ENCODE results near the gene CALML5.

The CALML5 gene

DNA sequence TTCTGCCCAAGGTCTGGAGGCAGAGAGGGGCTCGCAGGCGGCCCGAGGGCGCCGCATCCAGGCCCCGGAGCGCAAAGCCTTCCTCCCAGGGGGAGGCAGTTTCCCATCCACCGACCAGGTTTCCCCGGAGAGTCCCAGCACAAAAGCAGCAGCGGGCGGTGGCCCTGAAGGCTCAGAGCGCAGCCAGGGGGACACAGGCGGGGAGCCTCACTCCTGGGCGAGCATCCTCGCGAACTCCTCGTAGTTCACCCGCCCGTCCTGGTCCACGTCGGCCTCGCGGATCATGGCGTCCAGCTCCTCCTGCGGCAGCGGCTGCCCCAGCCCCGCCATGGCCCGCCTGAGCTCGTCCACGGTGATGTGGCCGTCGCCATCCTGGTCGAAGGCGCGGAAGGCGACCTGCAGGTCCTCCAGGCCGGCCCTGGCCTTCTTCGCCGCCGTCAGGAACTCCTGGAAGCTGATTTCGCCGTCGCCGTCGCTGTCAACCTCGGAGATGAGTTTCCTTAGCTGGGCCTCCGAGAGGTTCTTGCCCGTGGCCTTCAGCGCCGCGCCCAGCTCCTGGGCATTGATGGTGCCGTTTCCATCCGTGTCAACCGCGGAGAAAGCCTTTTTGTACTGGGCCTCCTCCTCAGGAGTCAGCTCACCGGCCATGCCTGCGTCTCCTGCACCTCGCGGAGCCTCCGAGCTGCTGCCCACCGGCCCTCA, 428 bp downstream of the CALML5 start:
- DNase-seq = no peak

DNA sequence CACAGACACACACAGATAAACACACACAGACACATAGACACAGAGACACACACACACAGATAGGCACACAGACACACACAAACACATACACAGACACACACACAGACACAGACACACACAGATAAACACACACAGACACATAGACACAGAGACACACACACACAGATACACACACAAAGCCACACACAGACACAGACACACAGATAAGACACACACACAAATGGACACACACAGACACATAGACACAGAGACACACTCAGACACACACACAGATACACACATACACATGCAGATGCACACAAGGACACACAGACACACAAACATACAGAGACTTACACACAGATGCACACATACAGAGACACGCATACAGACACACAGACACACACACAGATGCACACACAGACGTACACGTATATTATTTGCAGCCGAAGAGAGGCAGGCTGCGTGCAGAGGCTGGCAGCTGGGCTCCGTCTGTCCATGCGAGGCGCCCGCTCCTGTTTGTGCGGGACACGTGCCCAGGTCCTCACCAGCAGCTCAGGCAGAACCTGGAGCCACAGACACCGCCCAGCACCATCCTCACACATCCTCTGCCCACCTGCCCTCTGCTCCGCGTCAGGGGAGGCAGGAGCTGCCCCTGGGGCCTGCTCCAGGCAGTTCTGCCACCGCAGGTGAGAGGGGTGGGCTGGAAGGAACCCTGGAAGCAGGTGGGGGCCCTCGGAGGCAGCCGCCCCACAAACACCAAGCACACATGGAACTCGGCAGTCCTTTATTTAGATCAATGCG, 1.2 kb downstream of the CALML5 start:
- no peak for DNase-seq

DNA sequence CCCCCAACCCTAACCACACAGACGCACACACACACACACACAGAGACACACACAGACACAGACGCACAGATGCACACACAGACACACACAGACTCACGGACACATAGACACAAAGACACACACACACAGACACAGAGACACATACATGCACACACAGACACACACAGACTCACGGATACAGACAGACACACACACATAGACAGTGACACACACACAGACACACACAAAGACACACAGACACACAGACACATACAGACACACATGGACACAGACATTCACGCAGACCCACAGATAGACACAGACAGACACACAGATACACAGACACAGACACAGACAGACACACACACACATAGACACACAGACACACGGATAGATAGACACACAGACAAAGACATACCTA, 2.1 kb downstream of the CALML5 start:
- no peak for DNase-seq

DNA sequence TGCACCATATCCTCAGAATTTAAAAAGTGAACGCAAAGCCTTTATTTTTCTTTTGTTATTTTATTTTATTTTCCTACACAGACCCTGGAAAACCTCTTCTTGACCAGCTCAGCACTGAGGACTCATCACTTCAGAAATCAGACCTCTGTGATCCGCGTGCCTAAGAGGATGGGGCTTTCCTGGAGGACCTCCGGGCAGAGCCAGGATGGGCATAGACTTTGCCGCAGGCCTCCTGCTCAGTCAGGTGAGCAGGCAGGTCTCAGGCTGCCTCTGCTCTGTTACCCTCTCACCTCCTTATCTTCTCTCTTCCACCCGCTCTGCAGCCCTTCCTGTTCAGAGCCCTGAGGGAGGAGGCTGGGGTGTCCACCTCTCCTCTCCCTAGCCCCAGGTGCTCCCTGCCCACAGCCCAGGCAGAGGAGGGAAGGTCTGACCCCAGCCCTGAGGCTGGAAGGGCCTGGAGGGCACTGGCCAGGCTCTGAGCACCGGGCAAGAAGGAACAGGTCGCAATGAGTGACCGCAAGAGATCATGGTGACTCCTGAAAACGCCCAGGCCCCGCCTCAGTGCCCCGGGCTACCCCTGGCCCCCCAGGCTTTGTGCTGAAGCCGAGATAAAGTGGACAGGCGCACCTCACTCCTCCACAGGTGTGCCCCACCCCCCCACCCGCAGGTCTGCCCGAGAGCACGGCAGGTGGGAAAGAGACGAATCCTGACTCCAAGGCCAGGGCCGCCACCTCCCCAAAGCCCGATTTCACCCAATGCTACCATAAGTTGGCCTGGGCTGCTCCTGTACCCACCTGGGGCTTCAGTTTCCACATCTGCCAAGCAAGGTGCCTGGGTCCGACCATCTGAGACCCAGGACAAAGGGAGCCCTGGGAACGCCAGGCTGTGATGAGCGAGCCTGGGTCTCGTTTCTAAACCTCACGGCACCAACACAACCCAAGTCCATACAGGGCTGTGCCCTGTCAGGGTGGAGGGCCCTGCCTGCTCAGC, 2.8 kb downstream of the CALML5 start:
- DNase-seq = no peak

DNA sequence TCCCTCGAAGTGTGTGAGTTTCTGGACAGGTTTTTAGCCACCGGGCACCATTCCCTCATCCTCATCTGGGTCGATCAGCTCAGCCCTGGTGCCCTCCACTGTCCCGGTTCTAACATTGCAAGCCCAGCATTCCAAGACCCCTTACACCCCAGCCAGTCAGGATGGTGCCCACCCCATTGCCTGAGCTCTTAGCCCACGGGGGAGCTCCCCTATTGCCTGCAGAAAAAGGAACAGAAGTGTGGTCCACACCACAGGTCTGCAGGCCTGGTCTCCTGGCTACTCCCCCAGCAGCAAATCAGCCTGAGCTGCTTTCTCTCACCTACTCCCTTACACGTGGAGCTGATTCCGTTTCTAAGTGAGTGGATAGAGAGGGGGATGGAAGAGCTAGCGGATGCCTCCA, 4.8 kb downstream of the CALML5 start:
- no peak for DNase-seq

DNA sequence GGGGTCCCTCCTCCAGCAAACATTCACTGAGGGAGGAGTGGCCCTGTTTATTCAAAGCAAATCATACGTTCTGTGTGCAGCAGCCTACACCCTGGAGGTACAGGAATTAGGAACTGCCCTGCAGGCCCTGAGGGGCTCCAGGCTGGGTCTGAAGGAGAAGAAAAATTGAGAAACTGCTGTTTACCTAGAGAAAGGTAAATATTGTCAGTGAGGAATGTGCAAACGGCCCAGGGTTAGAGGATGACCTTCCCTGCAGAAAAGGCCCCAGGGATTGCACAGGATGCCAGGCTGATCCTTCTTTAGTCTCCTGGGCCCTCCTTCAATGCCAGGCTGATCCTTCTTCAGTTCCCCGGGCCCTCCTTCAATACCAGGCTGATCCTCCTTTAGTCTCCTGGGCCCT, 5.7 kb downstream of the CALML5 start:
- no peak for DNase-seq

DNA sequence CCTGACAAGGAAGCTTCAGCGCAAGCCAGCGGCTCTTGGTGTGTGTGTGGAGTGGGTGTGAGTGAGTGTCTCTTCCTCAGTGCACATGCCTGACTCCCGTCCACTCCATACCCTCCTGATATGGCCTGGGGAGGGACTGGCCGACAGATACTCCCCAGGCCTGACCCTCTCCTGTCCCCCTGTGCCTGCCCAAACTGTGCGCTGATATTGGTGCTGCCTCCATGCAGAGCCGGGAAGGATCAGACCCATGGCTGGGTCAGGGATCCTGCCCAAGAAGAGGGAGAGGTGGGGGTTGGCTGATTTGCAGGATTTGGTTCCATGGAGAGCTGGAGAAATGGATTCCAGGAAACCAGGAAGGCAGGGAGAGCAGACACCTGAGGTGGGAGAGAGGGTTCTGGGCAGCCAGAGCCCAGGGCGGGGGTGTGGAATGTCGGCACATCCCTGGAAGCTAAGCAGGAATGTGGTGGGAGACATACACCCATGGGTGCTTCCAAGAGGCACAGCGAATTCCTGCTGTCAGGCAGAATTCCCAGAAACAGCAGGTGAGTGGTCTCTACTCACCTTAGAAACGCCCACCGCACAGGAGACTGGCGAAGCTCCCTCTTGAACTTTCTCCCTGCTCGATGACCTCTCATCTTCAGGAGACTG, 6.3 kb downstream of the CALML5 start:
- DNase-seq = no peak

DNA sequence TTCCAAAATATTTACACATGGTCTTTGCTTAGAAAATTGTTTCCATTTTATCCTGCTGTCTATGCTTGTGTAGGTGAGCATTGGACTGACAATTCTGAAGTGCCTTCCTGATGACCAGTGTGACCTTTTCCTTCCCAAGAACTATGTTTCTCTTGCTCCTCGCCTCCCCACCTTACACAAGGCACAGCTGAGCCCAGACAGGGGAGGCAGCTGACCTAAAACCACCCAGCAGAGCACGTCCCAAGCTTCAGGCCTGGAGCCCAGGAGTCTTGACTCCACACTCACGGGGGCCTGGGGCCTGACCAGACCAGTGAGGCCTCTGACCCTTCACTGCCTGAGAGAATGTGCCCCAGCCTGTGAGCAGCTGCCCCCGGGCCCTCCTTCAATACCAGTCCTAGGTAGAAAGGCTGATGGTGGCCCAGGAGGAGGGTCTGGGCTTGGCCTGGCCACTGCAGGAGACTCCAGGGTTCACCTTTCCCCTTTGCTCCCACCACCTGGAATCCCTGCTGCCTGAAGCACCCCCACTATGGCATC, 7.0 kb downstream of the CALML5 start:
- DNase-seq = no peak

DNA sequence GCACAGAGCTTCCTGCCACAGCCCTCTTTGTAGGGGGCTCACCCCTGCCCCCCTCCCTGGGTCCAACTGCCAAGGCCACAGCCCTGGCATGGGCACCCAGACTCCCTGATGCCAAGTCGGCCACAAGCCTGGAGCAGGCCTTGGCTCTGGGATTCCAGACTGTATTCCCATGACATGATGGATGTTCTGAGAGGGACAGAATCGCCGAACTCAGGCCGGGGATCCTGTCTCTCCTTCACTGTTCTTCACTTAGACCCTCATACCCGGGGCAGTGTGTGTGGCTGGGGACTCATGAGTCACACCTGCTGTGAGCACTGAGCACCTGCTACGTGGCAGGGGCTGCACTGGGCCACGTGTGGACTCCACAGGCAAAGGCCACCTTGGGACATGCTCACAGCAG, 7.9 kb downstream of the CALML5 start:
- no peak for DNase-seq

DNA sequence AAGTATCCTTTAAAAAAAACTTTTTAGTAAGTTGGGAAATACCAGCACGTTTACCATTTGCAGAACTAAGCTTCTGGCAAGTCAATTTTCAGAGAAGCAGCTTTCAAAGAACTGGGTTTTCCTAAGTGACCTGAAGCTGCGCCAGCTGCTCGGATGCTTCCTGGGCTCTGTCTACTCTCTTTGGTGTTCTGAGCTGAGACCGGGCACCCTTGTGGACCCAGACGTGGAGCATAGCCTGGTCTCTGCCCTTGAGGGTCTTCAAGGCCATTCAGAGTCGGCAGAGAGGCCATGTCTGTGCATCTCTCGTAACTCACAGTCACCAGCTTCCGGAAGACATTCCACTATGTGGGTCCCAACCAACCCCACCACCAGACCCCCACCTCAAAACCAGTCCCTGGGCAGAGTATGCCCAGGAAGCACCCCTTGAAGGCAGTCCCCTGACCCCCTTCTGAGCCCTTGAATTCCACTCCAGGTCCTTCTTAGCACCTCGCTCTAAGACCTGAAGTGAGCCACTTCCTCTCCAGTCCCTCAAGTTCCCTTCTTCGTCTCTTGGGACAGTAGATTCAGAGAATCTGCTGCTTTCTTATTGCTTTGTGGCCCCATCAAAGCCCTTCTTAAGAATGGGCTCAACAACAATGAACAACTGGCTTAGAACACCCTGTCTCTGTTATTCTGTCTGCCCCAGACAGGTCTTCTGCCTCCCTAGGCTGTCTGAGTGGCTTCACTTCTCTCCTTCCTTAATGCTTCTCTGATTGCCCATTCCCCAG, 8.5 kb downstream of the CALML5 start:
- no peak for DNase-seq

DNA sequence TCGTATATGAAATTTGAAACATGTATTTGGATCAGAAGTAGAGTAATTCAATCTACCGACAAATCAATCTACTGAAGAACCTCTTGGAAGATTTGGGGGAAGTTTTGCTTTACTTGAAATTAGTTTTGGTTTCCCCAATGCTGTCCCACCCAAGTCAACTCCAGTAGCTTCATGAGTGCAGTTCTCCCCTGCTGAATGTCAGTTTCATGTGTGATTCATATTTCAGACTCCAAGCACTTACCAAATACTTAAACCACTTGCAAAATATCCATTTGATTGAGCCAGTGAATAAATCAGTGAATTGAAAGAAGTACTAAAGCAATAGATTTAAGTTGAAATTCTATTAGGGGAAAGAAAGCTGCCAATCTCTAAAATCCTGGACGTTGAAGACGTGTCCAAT, 9.3 kb downstream of the CALML5 start:
- no peak for DNase-seq

DNA sequence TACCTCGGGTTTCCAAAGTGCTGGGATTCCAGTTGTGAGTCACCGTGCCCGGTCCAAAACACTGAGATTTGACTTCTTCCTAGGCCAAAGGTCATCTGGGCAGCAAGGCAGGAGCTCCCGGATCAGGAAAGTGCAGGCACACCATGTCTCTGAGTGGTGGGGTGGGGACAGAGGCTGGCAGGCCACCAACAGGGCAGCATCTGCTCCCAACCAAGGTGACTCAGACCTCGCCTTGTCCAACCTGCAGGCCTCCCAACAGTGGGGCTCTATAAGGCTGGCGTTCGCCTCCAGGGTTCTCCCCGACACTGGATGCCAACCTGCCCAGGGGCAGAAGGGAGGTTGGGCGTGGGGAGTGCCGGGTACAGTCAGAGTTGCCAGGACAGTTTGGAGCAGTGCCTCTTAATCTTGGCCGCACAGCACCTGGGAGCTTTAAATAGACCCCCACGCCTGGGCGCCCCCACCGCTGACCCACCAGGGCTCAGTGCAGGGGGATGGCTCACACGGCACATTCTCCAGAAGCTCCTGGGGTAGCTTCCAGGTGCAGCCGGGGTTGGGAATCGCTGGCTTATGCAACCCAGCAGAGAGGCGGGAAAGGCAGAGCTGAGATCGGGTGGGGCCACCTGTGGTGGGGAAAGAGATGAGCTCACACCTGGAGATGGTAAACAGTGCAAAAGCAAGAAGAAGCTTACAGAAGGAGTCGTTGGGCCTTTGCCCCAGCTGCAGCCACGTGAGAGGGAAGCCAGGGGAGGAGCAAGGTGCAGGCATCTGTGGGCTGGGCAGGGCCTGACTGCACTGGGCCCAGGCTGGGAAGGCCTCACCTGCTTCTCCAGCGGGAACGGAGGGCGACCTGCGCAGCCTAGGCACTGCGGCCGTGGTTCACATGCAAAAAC, 10.9 kb downstream of the CALML5 start:
- no peak for DNase-seq

DNA sequence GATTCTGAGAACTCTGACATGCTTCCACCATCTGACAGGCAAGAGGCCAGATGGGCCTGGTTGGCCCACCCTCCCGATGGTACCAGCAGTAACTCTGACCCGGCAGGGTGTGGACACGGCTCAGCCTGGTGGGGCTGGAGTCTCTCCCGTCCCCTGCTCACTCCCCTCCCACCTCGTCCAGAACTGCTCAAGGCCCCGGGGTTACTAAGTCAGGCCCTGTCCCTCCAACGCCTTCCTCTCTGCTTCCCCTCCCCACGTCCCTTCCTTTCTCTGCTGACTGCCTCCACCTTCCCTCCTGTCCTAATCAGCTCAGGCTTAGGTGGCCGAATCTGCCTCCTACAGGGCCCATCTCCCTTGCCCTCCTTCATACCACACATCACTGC, 12.5 kb downstream of the CALML5 start:
- no peak for DNase-seq

DNA sequence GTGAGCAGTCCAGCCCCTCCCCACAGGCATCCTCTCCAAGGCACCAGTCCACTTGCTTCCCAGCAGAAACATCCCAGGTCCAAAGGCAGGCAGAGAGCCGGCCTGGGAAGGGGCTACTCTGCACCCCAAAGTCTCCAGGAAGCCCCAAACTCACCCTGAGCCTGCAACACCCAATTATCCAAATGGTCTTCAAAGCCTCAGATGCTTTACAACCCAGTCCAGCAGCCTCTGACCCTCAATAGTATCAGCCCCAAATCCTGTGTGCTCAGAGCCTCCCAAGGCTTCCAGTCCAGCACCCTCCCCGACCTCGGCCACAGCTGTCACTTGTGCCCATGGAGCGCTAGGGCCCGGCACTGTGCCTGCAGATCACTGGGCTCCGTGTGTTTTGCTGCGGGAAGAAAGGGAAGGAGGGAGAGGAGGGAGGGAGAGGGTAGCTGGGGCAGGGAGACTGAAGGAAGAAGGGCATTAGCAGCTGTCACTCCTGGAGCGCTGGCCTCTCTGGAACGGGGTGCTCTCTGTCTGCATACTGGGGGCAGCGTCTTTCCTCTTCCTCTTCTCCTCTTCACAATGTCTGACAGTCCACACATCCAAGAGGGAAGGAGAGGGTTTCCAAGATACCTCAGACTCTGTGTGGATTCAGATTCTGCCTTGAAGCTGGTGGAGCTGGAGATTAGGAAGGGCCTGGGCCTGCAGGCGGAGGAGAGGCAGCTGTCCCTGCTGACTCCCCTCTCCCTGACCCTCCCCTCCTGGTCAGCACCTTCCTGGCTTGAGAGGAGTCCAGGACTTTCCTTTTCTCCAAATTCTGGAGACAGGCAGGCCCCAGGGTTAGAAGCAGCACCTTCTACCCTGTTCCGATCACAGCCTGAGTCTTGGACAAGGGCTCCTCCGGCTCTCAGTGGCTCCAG, 13.2 kb downstream of the CALML5 start:
- DNase-seq = no peak

DNA sequence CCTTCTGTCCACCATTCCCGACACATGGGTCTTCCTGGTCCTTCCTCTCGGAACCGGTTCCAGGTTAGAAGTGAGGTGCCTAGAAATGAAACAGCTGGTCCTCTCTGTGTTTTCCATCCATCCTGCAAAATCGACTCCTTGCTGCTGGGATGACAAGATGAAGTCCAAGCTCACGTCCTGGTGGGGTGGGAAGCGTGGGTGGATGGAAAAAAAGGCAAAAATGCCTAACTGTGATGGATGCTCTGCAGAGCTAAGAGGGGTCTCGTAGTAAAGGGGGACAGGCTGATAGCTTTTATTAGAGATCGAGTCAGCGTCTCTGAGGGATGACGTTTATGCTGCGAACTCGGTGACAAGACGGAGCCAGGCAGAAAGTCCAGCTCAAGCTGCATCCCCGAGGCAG, 14.1 kb downstream of the CALML5 start:
- DNase-seq = no peak

DNA sequence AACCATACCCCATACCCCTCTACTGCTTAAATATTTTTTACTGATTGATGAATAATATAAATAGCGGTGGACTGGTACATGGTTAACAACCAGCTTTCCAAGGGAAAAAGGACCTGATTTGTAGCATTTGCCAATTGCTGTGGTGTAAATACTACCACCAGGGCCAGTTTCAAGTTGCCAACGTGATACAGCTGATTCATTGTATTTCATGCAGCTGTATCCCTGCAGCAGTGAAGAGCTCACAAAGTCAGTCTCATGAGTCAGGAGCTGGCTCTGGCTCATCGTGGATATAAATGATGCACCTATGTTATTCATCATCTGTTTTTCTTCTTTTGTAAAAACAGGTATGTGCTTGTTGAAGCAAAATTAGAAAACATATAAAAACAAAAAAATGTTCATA, 15.2 kb downstream of the CALML5 start:
- no peak for DNase-seq

DNA sequence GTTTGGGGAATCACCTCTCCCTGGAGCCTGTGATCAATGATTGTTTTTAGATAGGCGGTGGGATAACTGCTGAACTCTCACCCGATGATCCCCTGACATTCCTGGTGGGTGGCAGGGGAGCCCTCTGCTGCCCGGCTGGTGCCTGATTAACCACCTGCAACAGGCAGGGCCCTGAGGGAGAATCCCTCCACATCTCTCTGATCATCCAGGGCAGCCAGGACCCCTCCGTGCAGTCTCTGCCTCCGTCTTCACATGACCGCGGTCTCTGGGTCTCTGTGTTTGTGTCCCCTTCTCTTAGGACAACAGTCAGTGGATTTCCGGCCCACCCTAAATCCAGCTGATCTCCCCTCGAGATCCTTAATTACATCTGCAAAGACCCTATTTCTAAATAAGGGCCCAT, 17.4 kb downstream of the CALML5 start:
- DNase-seq = no peak

DNA sequence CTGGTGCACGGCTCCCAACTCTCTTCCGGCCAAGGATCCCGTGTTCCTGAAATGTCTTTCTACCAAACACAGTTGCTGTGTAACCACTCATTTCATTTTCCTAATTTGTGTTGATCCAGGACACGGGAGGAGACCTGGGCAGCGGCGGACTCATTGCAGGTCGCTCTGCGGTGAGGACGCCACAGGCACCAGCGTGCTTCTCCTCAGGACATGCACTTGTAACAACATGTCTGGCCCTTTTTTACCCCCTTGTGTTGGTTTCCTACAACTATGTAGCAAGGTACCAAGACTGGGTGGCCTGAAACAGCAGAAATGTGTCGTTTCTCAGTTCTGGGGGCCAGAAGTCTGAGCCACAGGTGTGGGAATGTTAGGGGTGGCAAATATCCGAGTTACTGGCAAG, 18.2 kb downstream of the CALML5 start:
- DNase-seq = no peak

DNA sequence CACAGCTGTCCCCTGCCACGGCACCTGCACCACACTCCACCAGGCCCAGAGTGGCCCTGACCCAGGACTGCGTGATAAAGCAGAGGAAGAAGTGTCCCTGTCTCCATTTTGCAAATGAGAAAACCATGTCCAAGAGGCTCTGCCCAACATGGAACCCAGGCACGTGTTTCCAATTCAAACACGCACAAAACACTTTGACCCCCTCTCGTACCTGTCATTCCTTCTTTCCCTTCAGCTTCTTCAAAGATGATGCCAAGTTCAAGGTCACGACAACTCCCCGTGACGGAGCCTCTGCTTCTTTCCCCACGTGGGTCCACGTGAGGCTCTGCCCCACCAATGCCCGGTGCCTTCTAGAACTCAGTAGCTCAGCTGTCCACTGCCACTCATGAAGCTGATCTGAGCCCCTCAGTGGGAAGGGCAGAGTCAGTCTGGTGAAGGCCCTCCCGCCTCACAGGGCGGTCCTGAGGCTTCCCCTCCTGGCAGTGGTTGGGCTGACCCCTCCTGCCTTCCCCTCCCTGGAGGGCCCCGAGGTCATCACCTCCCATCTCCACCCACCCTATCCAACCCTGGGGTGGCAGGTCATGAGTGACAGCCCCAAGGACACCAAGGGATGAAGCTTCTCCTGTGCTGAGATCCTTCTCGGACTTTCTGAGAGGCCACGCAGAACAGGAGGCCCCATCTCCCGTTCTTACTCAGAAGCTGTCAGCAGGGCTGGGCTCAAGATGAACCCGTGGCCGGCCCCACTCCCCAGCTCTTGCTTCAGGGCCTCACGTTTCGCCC, 19.0 kb downstream of the CALML5 start:
- no peak for DNase-seq

Measured in activated CD4-positive, alpha-beta T cell treated with anti-CD3 and anti-CD28 coated beads for 48 hours (primary cell).